Activated CD8-positive, alpha-beta memory T cell treated with anti-CD3 and anti-CD28 coated beads, Interleukin-2, amount 50 U/mL, for 1 hour (primary cell): ENCODE data around the gene FBRS.
"Not testable (repeated sequence)": the region's sequence is repeated elsewhere in the genome, so short reads cannot be mapped to it uniquely, and the experiment has no call there.

Source experiments
- DNase-seq: peaks from one replicate; pipeline ENCODE4 v3.0.0-alpha.2; 2020; ENCODE audit errors: extremely low read depth

The FBRS gene

DNA sequence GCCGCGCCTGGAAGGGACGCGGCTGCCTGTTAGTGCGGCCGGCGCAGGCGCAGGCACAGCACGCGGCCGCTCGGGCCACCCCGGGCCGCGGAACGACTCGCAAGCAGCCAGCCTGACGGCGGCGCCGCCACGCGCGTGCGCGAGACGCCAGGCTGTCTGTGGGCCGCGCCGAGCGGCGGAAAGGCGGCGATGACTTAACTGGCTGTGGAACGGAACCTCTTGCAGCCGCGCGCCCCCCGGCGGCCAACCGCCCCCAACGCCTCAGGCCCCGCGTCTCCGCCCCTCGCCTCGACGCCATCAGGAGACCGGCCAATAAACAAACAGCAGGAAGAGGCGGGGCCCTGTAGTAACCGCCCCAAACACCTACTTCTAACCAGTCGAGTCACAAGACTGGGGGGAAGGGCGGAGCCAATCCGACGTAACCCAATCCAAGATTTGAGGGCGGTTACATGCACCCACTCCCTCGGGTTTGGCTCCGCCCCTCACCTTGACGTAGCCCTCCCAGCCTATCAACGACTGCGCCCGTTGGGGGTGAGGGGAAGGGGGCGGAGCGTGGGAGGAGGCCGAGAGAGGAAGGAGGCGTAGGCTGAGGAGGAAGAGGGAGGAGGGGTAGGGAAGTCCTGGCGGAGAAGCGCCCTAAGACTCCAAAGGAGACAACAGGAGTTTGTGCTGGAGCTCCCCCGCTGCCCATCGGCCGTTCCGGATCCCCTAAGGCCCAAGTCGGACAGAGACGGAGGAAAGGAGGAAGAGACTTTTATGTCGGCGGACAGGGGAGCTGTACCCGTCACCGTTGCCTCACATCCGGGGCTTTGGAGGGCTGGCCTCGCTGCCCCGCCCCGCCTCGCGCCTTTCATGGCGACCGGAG lies at the start of gene FBRS:
Gene FBRS, plus strand, starts transcription at position 566 of the 865 bp plus-strand sequence. CDS start 1,088 bp downstream, outside the sequence.
- peak; percentile 100 for DNase-seq

DNA sequence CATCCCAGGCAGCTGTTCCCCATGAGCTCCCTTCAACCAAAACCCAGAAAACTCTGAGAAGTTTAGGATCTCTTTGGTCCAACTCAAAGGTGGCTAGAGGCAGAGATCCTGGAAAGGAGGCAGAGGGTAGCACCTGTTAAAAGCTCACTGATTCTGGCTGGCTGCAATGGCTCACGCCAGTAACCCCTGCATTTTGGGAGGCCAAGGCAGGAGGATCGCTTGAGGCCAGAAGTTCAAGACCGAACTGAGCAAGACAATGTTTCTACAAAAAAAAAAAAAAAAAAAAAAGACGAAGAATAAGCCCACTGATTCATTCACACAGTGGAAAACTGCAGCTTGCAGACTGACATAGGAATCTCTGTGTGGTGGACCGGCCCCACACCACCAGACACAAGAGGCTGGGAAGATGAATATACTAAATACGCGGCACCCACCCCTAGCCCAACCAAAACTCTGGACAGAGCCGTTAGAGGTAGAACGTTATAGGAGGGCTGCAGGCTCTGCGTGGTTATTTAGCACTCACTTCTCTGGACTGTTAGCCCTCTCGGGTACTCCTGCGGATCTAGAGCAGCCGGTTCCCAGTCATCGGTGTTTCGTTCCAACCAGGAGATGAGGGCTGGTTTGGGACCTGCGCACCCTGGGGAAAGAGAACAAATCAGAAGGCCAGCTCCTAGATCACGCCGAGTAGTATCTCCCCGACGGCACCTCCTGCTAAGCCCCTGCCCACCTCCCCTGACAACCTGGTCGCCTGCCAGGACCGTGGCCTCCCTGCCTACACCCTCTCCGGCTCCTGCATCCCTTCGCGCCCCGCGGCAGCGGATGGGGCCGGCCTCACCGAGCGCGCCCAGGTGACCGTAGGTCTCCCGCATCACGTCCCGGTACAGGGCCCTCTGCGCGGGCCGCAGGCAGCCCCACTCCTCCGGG lies 49.0 kb upstream of the FBRS start:
- DNase-seq: no peak

DNA sequence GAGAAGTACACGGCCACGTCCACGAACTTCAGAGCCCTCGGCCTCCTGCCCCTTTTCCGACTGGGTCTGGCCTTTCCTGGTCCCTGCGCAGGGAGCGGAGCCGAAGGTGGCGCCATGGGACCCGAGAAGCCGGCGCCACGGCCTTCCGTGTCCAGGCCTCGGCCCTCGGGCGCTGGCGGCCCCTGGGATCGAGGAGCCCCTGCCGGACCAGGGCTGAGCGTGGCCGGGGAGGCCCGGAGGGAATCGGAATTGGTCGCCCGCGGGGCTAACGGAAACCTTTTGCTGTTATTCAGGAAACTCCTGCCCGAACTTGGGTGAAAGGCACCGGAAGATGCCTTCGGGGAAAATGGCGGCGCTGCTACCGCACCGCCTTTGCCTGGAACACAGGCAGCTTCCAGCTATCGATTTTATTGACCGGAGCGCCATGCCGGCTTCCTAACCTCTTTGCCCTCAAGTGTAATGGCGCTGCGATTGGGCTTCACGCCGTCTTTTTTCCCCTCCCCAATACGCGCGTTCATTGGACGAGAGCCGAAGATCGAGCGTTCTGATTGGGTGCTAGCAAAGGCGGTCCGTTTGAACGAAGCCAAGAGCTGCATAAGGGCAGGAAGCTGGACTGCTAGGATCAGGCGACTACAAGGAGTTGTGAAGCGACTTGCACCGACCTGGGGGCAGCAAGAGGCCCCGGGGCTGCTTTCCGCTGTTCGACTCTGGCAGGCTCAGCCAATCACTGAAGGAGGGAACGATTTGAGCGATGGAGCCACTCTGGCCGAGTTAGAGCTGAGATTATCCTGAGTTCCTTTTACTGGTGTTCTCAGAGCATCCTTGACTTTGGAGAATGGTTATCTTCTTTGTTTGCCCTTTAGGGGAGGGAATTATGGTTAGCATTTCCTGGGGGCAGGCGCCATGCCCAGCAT lies 48.0 kb upstream of the FBRS start, which contains the start of gene ZNF689:
Gene ZNF689, minus strand, starts transcription at position 464 of the 914 bp plus-strand sequence. Its CDS starts 348 bp downstream, at position 116.
- peak; percentile 91 for DNase-seq

DNA sequence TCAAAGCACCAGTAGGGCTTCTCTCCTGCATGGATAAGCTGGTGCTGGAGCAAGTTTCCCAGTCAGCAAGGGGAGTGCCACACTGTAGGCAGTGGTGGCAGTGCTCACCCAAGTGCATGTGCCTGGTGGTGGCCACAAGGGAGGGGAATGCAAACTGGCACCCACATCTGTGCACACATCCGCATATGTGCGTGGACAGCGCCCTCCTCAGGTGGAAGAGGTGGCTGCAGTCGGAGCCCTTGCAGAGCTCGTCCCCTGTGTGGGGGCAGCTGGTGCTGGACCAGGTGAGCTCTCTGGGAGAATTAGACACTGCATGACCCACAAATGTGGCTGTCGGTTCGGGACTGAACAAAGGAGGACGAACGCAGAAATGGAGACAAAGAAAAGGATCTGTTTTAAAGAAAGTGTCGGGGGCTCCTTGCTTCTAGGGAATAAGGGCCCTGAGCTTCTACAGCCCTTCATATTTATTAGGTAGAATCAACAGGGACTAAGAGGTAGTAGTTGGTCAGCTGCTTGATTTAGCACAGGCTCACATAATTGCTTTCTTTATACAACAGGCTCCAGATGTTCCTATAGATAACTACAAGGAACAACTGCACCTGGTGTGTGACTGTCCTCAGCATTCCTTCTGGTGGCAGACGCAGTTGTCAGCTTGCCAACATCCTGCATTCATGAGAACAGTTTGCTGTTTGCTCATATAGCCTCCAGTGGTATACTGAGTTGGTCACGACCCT lies 42.7 kb upstream of the FBRS start:
- no peak for DNase-seq

DNA sequence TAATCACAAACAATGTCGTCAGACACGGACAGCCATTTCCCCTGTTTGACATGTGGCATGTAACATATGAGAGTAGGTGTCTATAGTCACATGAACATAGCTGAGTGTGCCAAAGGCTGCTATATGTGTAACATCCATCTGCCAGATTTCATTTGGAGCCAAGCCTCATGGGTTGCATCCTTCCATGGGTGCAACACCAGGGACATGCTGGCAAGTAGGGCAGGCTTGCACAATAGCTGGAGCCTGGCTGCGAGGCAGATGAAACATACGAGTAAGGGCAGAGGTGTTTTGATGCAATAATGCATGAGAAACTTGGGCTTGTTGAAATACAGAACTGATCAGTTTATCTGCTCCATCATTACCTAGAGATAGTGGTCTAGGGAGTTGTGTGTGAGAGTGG lies 39.0 kb upstream of the FBRS start:
- no peak for DNase-seq

DNA sequence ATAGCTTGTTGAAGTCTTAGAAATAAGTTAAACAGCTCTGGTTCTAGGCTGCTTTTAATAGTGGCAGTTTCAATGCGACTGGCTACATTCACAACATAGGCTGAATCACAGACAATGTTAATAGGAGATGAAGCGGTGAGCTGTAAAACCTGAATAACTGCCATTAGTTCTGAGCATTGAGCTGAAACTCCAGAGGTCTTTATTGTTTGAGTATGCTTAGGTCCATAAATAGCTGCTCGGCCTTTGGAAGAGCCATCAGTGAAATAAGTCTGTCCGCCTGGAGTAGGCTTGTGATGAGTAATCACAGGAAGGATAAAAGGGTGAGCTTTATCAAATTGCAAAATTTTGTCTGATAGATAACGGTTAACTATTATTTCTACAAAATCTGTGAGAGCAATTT lies 38.6 kb upstream of the FBRS start:
- DNase-seq: no peak

DNA sequence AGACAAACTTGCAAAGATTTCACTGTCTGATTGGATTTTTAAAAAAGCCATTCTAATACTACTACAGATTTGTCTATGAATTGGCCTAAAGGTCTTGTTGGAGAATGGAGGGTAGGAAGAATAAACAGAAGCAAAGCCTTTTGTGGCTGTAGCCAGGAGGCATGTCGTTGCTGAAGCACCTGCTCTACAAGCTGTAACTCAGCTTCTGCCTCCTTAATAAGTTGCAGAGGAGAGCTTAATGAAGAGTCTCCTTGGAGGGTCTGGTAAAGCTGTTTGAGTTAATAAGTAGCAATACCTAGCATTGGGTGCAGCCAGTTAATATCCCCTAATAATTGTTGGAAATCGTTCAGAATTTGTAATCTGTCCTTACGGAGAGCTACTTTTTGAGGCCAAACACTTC lies 38.1 kb upstream of the FBRS start:
- DNase-seq: no peak

DNA sequence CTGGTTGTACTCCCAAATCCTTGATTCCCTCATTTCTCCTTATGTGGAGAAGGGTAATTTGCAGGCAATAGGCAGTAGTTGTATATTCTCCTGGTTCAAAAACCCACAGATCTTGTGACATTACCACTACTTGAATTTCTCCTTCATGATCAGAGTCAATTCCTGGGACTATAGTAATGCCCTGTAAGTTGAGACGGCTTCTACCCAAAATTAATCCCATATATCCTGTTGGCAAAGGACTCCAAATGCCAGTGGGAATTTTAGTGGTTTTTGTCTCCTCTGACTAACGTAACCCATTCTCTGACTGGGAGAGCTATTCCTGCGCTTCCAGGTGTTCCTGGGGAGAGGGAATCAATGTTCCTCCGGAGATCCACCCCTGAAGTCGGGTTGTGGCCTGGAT lies 36.5 kb upstream of the FBRS start:
- DNase-seq: no peak

DNA sequence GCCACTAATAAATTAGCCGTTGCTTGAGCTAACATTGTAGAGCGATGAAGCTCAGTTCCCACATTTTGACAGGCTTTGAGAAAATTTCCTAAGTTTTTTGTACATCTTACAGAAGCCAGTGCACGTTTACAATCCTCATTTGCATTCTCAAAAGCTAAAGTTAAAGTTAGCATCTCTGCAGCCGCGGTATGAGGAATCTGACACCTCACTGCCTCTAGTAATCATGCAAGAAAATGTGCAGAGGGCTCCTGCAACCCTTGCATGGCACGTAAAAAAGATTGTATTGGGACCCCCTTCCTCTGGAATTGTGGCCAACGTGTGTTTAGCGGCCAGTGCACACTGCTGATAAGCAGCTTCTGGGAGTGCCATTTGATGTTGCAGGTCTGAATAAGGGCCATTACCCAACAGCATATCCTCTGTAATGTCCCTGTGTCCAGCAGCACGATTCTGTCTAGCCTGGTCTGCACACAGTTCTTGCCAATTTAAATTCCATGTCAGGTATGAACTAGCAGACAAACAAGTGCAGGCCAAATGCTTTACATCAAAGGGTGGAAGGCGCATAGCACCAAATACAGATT lies 35.7 kb upstream of the FBRS start:
- no peak for DNase-seq

DNA sequence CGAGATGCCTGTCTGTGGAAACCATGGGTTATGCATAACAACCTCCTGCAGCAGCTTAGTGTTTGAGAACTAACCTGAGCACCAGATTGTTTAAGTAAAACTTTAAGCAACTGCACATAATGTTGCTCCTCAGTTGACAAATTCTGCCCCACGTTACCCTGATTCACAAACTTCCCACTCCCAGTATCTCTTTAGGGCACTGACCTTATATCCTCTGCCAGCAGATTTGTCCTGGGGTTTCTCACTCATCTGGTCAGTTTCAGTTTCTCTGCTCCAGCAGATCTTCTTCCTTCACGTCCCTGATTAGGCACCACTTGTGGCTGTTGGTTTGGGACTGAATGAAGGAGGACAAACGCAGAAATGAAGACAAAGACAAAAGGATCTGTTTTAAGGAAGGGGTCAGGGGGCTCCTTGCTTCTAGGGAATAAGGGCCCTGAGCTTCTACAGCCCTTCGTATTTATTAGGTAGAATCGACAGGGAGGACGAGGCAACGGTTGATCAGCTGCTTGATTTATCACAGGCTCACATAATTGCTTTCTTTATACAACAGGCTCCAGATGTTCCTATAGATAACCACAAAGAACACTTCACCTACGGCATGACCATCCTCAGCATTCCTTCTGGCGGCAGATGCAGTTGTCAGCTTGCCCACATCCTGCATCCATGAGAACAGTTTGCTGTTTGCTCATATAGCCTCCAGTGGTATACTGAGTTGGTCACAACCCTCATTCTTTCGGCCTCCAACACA lies 34.5 kb upstream of the FBRS start:
- no peak for DNase-seq

DNA sequence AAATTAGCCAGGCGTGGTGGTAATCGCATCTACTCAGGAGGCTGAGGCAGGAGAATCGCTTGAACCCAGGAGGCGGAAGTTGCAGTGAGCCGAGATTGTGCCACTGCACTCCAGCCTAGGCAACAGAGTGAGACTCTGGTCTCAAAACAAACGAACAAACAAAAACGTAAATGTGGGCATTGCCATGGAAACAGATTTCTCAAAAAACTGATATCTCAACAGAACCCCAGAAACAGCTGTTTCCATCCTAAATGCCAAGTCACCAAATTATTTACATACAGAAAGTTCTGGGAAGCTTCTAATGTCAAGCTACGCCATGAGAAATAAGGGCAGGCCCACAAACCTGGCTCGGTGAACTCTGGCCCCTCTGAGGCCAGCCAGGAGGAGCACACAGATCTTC lies 32.0 kb upstream of the FBRS start:
- no peak for DNase-seq

DNA sequence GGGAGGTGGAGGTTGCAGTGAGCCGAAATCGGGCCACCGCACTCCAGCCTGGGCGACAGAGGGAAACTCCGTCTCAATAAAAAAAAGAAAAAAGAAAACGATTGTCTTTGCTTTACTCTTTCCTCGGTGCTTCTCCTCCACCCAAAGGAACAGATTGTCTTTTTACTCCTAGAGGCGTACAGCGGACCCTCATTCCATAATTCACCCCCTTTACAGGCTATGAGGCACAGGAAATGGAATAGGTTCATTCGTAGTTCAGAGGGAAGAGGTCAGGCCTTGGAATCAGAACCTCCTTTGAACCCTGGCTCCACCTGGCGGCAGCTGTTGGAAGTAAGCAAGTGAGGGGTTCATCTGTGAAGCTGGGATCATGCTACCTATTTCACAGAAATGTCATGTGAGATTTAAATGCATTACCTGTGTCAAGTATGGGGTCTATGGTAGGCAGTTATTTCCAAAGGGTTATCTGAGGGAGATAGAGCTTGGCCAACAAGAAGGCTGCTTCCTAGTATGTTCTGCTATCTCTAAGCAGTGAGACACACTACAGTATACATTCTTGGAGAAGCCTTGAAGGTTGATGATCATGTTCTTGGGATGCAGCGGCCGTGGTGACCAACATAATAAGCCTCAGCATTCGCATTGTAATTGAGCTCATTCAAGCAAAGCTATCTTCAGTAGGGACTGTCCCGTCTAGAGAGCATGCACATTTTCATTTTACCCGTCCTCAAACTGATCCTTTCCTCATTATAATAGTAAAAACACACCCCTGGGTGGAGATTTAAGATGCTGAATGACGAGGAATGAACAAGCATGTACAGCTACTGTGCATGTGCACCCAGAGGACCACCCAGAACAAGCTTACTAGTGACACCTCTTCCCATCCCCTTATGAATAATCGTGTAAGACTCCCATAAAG lies 29.3 kb upstream of the FBRS start:
- no peak for DNase-seq

DNA sequence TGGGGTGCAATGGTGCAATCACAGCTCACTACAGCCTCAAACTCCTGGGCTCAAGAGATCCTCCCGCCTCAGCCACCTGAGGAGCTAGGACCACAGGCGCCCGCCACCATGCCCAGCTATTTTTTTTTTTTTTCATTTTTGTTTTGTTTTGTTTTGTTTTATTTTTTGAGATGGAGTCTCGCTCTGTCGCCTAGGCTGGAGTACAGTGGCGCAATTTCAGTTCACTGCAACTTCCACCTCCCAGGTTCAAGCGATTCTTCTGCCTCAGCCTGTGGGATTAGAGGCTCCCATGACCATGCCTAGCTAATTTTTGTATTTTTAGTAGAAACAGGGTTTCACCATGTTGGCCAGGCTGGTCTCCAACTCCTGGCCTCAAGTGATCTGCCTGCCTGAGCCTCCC lies 25.8 kb upstream of the FBRS start:
- not testable (repeated sequence) for DNase-seq

DNA sequence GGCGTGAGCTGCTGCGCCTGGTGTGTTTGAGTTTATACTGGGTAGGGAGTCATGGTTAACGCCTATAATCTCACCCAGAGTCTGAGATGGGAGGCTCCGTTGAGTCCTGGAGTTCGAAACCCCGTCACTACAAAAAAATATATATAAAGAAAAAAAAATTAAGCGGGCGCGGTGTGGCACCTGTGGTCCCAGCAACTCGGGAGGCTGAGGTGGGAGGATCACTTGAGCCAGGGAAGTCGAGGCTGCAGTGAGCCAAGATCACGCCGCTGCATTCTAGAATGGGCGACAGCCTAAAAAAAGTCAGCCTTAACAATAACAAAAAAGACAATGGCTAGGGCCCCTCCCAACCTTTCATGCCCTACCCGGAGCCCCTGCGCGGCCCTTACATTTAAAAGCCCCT lies 24.7 kb upstream of the FBRS start:
- DNase-seq: no peak

DNA sequence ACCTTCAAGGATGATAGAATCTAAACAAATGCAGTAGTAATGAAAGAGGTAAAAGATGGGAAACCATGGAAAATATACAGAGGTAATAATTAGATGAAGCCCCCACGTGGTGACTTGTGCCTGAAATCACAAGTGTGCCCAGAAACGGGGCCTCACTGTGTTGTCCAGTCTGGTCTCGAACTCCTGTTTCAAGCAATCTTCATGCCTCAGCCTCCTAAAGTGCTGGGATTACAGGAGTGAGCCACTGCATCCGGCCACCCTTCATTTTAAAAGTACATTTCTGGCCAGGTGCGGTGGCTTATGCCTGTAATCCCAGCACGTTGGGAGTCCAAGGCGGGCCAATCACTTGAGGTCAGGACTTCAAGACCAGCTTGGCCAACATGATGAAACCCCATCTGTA lies 21.6 kb upstream of the FBRS start:
- no peak for DNase-seq

DNA sequence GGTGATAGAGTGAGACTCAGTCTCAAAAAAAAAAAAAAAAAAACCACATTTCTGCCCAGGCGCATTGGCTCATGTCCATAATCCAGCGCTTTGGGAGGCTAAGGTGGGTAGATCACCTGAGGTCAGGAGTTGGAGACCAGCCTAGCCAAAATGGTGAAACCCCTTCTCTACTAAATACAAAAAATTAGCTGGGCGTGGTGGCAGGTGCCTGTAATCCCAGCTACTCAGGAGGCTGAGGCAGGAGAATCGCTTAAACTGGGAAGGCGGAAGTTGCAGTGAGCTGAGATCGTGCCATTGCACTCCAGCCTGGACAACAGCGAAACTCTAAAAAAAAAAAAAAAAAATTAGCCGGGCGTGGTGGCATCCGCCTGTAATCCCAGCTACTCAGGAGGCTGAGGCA lies 21.1 kb upstream of the FBRS start:
- not testable (repeated sequence) for DNase-seq

DNA sequence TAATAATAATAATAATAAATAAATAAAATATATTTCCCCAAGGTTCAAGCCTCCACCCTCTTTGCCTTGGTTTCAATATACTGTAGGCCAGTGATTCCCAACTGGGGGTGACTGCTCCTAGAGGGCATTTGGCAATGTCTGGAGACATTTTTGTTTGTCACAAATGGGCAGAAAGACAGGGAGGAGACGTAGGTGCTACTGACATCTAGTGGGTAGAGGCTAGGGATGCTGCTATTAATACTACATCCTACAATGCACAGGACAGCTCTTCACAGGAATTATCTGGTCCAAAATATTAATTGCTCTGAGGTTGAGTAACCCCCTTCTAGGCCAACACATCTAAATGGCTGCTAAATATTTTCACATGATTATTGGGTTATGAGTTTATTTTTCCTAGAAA lies 20.3 kb upstream of the FBRS start:
- no peak for DNase-seq

DNA sequence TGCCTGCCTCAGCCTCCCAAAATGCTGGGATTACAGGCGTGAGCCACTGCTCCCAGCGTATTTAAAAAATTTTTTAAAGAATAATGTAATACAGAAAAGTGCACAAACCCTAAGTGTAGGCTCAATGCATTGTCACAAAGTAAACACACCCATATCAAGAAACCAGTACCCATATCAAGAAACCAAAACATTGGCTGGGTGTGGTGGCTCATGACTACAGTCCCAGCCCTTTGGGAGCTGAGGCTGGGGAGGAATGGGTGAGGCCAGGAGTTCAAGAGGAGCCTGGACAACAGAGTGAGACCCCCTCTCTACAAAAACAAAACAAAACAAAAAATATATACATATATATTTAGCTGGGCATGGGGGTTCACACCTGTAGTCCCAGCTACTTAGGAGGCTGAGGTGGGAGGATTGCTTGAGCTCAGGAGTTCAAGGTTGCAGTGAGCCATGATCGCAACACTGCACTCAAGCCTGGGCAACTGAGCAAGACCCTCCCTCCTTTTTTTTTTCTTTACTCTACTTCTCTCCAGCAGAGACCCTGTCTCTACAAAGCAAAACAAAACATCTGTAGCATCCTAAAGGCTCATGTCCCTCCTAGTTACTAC lies 16.8 kb upstream of the FBRS start:
- DNase-seq: no peak
